WTC11 (cell line): ENCODE data around the gene RPS21. TPM values are rescaled to one million over a fixed set of nuclear protein-coding genes. Genes with fewer than 3 reads are reported as not detected.
A peak's percentile ranks its signal among the peaks of the same experiment; 100 is the strongest.

Source experiments
- ATAC-seq: fragments of 200-7000 bp; cut with Tn5 transposase; 2 replicates; pipeline ENCODE4 v1.10.0; 2021; ENCODE audit warnings: mild to moderate bottlenecking, moderate library complexity
- CTCF ChIA-PET: fragments of 300-600 bp; sonication (Branson Sonifier 250); formaldehyde crosslinking; loops from one replicate; lab custom pipeline; 2021; ENCODE audit warnings: antibody characterized with exemption; lab: Charles Lee
- POLR2A ChIA-PET: fragments of 350-600 bp; sonication (Branson Sonifier 250); formaldehyde crosslinking; loops from one replicate; lab custom pipeline; 2021; ENCODE audit warnings: antibody characterized with exemption; lab: Charles Lee
- DNase-seq: peaks from one replicate; pipeline ENCODE4 v3.0.0; 2021; ENCODE audit warnings: low spot score
- H3K27ac Mint-ChIP-seq: 2 replicates; pipeline ENCODE4 v1.8.0; 2021; ENCODE audit warnings: mixed read lengths
- H3K27me3 Mint-ChIP-seq: 2 replicates; pipeline ENCODE4 v1.8.0; 2021; ENCODE audit warnings: low read depth, mild to moderate bottlenecking, moderate library complexity, mixed read lengths
- H3K36me3 Mint-ChIP-seq: 2 replicates; pipeline ENCODE4 v1.8.0; 2021; ENCODE audit warnings: mixed read lengths
- H3K4me1 Mint-ChIP-seq: 2 replicates; pipeline ENCODE4 v1.8.0; 2022; ENCODE audit warnings: mixed read lengths
- H3K4me3 Mint-ChIP-seq: 2 replicates; pipeline ENCODE4 v1.8.0; 2021; ENCODE audit warnings: mild to moderate bottlenecking, moderate library complexity, mixed read lengths
- H3K9me3 Mint-ChIP-seq: 2 replicates; pipeline ENCODE4 v1.8.0; 2021; ENCODE audit warnings: mixed read lengths
- AR ChIP-seq: fragments of 250-450 bp; sonication (Bioruptor Pico); IDR thresholded peaks from 2 replicates; pipeline ENCODE4 v1.9.0; 2021; ENCODE audit warnings: mild to moderate bottlenecking
- EMX1 ChIP-seq: fragments of 250-450 bp; sonication (Bioruptor Pico); IDR thresholded peaks from 2 replicates; pipeline ENCODE4 v1.8.0; 2021; ENCODE audit warnings: mild to moderate bottlenecking
- ERG ChIP-seq: fragments of 250-450 bp; sonication (Bioruptor Pico); IDR thresholded peaks from 2 replicates; pipeline ENCODE4 v1.8.0; 2021; ENCODE audit warnings: mild to moderate bottlenecking
- FOXP1 ChIP-seq: sonication (generic); formaldehyde crosslinking; IDR thresholded peaks from 2 replicates; pipeline ENCODE4 v1.8.0; 2022; ENCODE audit warnings: missing genetic modification reagents, mild to moderate bottlenecking, moderate library complexity, borderline replicate concordance
- GTF2I ChIP-seq: fragments of 250-450 bp; sonication (Bioruptor Pico); conservative IDR thresholded peaks from 2 replicates; pipeline ENCODE4 v1.4.0; 2021; ENCODE audit warnings: mild to moderate bottlenecking
- KAT7 ChIP-seq: sonication (generic); formaldehyde crosslinking; IDR thresholded peaks from 2 replicates; pipeline ENCODE4 v1.8.1; 2023; ENCODE audit warnings: missing genetic modification reagents, mild to moderate bottlenecking, borderline replicate concordance
- MYBL2 ChIP-seq: sonication (generic); formaldehyde crosslinking; IDR thresholded peaks from 2 replicates; pipeline ENCODE4 v1.8.1; 2023; ENCODE audit warnings: mild to moderate bottlenecking, moderate library complexity, missing genetic modification reagents
- NFYB ChIP-seq: sonication (generic); formaldehyde crosslinking; conservative IDR thresholded peaks from 2 replicates; pipeline ENCODE4 v1.8.0; 2022; ENCODE audit warnings: low read depth, missing genetic modification reagents
- PRRX2 ChIP-seq: fragments of 250-450 bp; sonication (Bioruptor Pico); IDR thresholded peaks from 2 replicates; pipeline ENCODE4 v1.8.0; 2021; ENCODE audit warnings: mild to moderate bottlenecking
- SMAD3 ChIP-seq: sonication (generic); formaldehyde crosslinking; IDR thresholded peaks from 2 replicates; pipeline ENCODE4 v1.8.0; 2022; ENCODE audit warnings: missing genetic modification reagents, mild to moderate bottlenecking, borderline replicate concordance
- ZNF416 ChIP-seq: fragments of 250-450 bp; sonication (Bioruptor Pico); IDR thresholded peaks from 2 replicates; pipeline ENCODE4 v1.9.0; 2021; ENCODE audit warnings: mild to moderate bottlenecking, inconsistent platforms
- ZNF671 ChIP-seq: fragments of 250-450 bp; sonication (Bioruptor Pico); IDR thresholded peaks from 2 replicates; pipeline ENCODE4 v1.8.0; 2021; ENCODE audit warnings: mild to moderate bottlenecking
- ZSCAN18 ChIP-seq: fragments of 250-450 bp; sonication (Bioruptor Pico); IDR thresholded peaks from 2 replicates; pipeline ENCODE4 v2.1.2; 2022; ENCODE audit warnings: mild to moderate bottlenecking, moderate library complexity
- total RNA-seq: library from RNA; stranded (reverse); gene quantifications from 3 replicates; pipeline ENCODE4 v1.2.3, GENCODE V29; 2021

Gene RPS21
- total RNA-seq, 1 experiment from 2014 or later: 2,016 TPM

- no peak for TF ChIP-seq ZSCAN18 (CRISPR knock-in tag)
- no peak for TF ChIP-seq KAT7 (CRISPR knock-in tag)
Observed at GRCh38 chr20:62387933-62388635, 1.2 kb downstream of the RPS21 start (continued).

GRCh38 chr20:62388839-62389600, 2.1 kb downstream of the RPS21 start:
- H3K4me3 Mint-ChIP-seq: peak overlapping the region; percentile 89

GRCh38 chr20:62389601-62390087, 2.7 kb downstream of the RPS21 start:
- DNase-seq (no peak), ATAC-seq (no peak)
- ChIA-PET POLR2A (interaction anchor here (1.3 to 2.0 kb wide), 3 partner anchors 8 to 21 kb away, joined by 3 to 4 read pairs (median 3); no protein-coding TSS in a partner anchor), CTCF (interaction anchor here (0.6 to 1.8 kb wide), 4 partner anchors 12 to 110 kb away, joined by 3 to 9 read pairs (median 4); no protein-coding TSS in a partner anchor)
- TF ChIP-seq ZNF416: 0 out of 2 replicates have a peak, but pooled peaks have one; percentile 11
- peak; percentile 16; the same call in 1 of the 2 replicates for TF ChIP-seq ERG (CRISPR knock-in tag)
- no peak for TF ChIP-seq NFYB (CRISPR knock-in tag)
- Mint-ChIP-seq H3K27me3 (no peaks in the 10 kb centered on the region), H3K4me3 (no peak overlapping the region), H3K27ac (no peak overlapping the region), H3K9me3 (no peaks in the 10 kb centered on the region), H3K36me3 (peaks cover 21% of the 10 kb centered on the region), H3K4me1 (peaks cover 27% of the 10 kb centered on the region)

More at GRCh38 chr20:62388839-62389600, 2.1 kb downstream of the RPS21 start:
- 0 out of 2 replicates have a peak overlapping the region, but pooled peaks have one; percentile 63 for H3K27ac Mint-ChIP-seq
- ChIA-PET POLR2A (no interaction called here), CTCF (interaction anchor here (0.6 to 1.8 kb wide), 3 partner anchors 12 to 111 kb away, joined by 3 to 5 read pairs (median 4); no protein-coding TSS in a partner anchor)
- peaks cover 27% of the 10 kb centered on the region for H3K4me1 Mint-ChIP-seq
- H3K9me3 Mint-ChIP-seq: no peaks in the 10 kb centered on the region
- no peaks in the 10 kb centered on the region for H3K27me3 Mint-ChIP-seq
- DNase-seq (no peak), ATAC-seq (no peak)
- H3K36me3 Mint-ChIP-seq: peaks cover 21% of the 10 kb centered on the region
- TF ChIP-seq GTF2I (CRISPR knock-in tag) (no peak), EMX1 (peak; percentile 85), SMAD3 (CRISPR knock-in tag) (0 out of 2 replicates have a peak, but pooled peaks have one; percentile 15), AR (CRISPR knock-in tag) (peak; percentile 52; the same call in 1 of the 2 replicates), ZNF416 (0 out of 2 replicates have a peak, but pooled peaks have one; percentile 82), FOXP1 (CRISPR knock-in tag) (0 out of 2 replicates have a peak, but pooled peaks have one; percentile 28), MYBL2 (no peak), ZNF671 (CRISPR knock-in tag) (peak; percentile 56; the same call in 1 of the 2 replicates), PRRX2 (CRISPR knock-in tag) (peak; percentile 5; the same call in 1 of the 2 replicates)
- TF ChIP-seq, all 79 proteins: peak for 7
